Muscle of back (tissue), 11 donors: ENCODE results near the gene TSPAN3. TPM values are rescaled to one million over a fixed set of nuclear protein-coding genes. Genes with fewer than 3 reads are reported as not detected.

ENCODE experiments used
- DNase-seq, 3 donors: peaks; one replicate each; pipeline versions ENCODE4 v3.0.0 to v3.0.0-alpha.2; 2013
- polyA plus RNA-seq, 10 donors: library from polyadenylated mRNA; unstranded; fragments of 120-200 nt; gene quantifications; one replicate each; pipeline ENCODE4 v1.2.1, GENCODE V29; 2013; ENCODE audit not compliant: insufficient read length in 10 of 10

TSPAN3 gene
- polyA plus RNA-seq, 10 donors: 327 to 428 (median 340) TPM

GRCh38 chr15:77010857-77011256 is 60.1 kb downstream of the TSPAN3 start:
- DNase-seq: no peak

- DNase-seq: no peak
Observed at GRCh38 chr15:77010312-77010686, 60.6 kb downstream of the TSPAN3 start.

- DNase-seq: no peak
Observed at GRCh38 chr15:77009646-77010311, 61.1 kb downstream of the TSPAN3 start.

- DNase-seq: no peak
Observed at GRCh38 chr15:77009176-77009575, 61.7 kb downstream of the TSPAN3 start.

- DNase-seq: peak in 1 of 3 donors; percentile 56
Observed at GRCh38 chr15:77004189-77004588, 66.7 kb downstream of the TSPAN3 start.

DNA sequence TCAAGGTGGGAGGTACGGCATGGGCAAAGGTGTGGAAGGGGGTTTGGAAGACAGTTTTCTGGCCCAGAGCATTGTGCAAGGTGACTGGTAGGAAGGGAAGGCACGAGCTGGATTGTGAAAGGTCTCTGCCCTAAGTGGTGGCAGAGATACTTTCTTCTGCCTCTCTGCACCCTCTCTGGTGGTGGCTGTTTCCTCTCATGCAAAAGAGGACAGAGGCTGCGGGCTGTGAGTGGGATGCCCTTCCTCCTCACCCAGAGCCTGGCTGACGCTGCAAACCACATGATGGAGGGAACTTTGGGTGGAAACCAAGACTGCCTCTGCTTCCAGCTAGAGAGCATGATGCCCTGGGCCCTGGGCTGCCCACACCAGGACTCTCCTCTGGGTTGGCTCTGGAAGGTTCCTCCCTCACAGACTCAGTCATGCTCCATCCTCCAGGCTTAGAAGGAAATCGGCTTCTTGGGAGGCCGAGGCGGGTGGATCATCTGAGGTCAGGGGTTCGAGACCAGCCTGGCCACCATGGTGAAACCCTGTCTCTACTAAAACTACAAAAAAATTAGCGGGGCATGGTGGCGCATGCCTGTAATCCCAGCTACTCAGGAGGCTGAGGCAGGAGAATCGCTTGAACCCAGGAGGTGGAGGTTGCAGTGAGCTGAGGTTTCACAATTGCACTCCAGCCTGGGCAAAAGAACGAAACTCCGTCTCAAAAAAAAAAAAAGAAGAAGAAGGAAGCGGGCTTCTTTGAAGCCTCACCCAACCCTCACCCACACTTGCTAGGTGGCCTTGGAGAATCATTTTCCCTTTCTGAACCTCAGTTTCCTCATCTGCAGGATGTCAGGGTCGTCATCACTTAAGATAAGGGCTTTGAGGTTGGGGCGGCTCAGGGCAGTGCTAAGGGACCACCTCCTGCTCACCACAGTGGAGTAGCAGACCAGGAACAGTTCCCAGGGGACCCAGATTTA is 67.7 kb downstream of the TSPAN3 start:
- DNase-seq: no peak

DNA sequence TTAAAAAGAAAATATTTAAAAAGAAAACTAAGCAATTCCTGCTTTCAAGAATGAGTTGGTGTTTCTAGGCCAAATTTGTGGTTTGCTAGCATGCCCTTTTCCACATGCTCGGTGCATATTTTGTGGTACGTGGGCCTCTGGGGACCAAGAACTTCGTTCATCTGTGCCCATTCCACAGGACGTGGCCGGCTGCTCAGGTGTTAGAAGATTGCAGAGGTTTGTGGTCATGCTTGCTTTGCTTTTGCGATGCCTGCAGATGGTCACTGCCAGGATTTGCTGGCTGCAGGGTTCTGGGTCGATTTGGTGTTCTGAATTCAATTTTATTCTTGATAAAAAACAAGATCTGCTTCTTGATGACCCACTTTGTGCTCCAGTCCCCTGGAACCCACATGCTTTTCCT is 68.5 kb downstream of the TSPAN3 start:
- no peak for DNase-seq

DNA sequence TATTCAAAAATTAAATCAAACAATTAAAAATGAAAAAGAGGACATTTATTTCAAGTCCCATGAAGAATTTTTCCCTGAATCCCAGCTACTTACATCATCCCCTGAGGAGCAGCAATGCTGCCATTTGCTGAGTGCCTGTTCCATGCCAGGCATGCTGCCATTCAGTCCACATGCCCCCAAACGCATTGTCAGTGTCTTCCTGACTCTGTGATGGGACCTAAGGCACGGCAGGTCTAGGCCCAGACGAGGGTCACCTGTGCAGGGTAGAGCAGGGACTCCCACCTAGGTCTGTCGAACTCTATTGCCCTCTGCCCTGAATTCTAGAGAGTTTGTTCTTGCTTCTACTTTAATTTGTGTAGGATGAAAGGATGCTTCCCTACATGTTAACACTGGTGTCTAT is 68.9 kb downstream of the TSPAN3 start:
- no peak for DNase-seq

- DNase-seq: no peak
Observed at GRCh38 chr15:77001351-77001750, 69.6 kb downstream of the TSPAN3 start.

- DNase-seq: no peak
Observed at GRCh38 chr15:76999996-77000395, 70.9 kb downstream of the TSPAN3 start.

- DNase-seq: no peak
Observed at GRCh38 chr15:76998663-76999285, 72.1 kb downstream of the TSPAN3 start.

GRCh38 chr15:76996526-76997401 is 74.1 kb downstream of the TSPAN3 start:
- DNase-seq: peak in 2 of 3 donors; percentile 56 to 71

GRCh38 chr15:76996076-76996525 is 74.8 kb downstream of the TSPAN3 start:
- no peak for DNase-seq

DNA sequence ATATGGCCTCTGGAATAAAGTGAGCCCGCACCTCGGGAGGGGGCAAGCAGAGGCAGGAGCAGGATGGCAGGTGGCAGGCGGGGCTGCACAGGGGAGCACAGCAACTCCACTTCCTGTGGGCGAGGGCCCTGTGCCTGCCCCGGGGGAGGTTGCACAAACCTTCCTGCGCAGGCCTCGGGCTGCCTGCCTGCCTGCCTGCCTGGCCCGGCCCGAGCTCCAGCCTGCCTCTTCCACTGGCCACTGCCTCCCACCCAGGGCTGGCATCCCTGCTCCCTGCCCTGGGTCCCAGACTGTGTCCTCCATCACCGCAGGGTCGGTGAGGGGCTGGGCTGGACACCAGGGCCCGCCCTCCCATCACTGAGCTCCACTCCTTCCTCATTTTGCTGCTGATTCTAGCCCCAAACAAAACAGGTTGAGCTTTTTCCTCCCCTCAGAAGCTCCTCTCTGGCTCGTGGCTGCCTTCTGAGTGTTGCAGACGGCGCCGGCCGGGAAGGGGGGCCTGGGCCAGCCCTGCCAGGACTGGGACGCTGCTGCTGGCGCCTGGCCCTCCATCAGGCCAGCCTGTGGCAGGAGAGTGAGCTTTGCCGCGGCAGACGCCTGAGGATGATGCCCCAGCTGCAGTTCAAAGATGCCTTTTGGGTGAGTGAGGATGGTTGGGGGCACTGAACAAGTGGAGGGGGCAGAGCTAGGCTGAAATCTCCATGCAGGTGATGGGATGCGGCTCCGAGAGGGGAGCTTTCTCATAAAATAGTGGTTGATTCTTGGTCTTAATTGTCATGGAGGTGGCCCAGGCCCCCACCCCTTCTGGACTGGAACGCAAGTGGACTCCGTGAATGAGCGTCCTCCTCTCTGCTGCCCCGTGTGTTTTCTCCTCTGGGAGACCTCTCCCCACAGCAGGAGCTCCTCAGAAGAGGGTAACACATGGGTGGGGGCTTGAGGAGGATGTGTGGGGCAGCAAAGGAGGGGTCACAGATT is 75.7 kb downstream of the TSPAN3 start, which contains the start of gene PSTPIP1:
PSTPIP1 (plus strand) TSS at position 156 of the 975 bp plus-strand sequence; CDS start at position 604, 448 bp downstream.
- DNase-seq: peak in 1 of 3 donors; percentile 79

DNA sequence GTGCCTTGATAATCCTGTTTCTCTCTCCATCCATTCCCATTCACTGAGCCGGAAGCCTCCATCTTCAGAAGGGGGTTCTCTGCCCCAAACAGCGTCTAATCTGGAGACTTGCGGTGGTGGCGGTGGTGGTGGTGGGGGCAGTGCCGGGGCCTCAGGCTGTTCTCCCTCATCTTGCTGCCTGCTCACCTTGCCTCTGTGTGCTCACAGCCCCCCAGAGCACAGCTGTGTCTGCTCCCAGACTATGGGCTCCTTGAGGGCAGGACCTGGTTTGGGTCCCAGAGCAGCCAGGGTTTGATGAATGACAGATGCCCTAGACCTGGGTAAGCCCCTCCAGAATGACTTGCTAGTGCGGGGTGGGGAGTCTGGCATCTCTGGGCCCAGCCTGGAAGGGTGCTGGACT is 76.4 kb downstream of the TSPAN3 start:
- no peak for DNase-seq

- DNase-seq: no peak
Observed at GRCh38 chr15:76994001-76994400, 76.9 kb downstream of the TSPAN3 start.

- DNase-seq: no peak
Observed at GRCh38 chr15:76993114-76993725, 77.7 kb downstream of the TSPAN3 start.

DNA sequence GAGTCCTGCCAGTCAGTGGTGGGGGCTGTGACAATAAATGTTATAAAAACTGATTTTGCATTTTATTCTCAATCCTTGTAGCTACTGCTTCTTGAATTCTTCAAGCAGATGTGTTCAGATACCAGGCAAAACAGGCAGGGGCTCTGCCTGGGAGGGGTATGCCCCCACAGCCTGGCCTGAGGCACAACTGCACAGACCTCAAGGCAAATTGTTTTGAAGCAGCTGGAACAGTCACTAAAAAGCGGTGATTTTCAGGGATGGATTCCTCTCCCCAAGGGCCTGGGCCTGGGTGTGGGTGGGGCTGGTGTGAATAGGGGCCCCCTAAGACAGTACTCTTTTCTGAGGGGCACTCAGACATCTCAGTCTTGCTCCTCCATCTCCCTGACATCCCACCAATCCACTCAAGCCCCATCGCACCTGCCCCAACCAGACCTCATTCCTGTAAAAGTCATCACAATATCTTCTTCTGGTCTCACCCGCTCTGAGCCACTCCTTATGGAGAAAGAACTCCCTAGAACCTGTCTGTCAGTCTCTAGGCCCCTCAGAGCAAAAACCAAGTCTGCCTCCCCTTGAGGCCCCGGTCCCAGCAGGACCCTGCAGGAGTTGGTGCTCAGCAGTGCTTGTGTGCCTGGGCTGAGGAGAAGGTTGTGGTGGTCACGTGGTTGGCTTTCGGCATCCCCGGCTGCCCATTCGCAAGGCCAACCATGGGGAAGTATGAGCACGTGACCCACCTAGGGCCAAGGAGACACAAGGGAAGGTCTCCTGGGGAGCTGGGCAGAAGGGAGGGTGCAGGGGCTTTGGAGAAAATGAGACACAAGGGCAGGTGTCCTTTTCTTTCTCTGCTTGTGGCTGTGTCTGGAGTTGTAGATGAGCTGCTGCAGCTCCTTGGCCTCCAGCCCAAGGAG is 78.9 kb downstream of the TSPAN3 start:
- peak in 1 of 3 donors; percentile 26 for DNase-seq
